Prostate gland (tissue), 2 donors: ENCODE results near the gene ESD. TPM values are rescaled to one million over a fixed set of nuclear protein-coding genes. Genes with fewer than 3 reads are reported as not detected.

Experiments
- DNase-seq: peaks from one replicate; pipeline ENCODE4 v3.0.0-alpha.2; 2019; ENCODE audit warnings: low spot score
- H3K27ac ChIP-seq, 2 donors: fragments of 200-600 bp; sonication (generic); 2 replicates each; pipeline ENCODE4 v1.5.1; 2017 to 2019
- H3K27me3 ChIP-seq: fragments of 200-600 bp; sonication (generic); replicated peaks from 2 replicates; pipeline ENCODE4 v1.5.1; 2019; ENCODE audit not compliant: insufficient read depth
- H3K36me3 ChIP-seq, 2 donors: fragments of 200-600 bp; sonication (generic); 1 replicate in 1 of 2; 2 replicates in 1 of 2; pipeline versions ENCODE4 v1.5.1 to v1.8.1; 2017 to 2019
- H3K4me1 ChIP-seq: fragments of 200-600 bp; sonication (generic); replicated peaks from 2 replicates; pipeline ENCODE4 v1.5.1; 2019
- H3K4me3 ChIP-seq, 2 donors: fragments of 200-600 bp; sonication (generic); 2 replicates each; pipeline ENCODE4 v1.5.1; 2017 to 2019
- H3K9me3 ChIP-seq: fragments of 200-600 bp; sonication (generic); 2 replicates; pipeline ENCODE4 v1.5.1; 2017
- POLR2A ChIP-seq: fragments of 450-650 bp; IDR thresholded peaks from one replicate; pipeline ENCODE4 v1.6.1; 2016; ENCODE audit warnings: antibody characterized with exemption, mild to moderate bottlenecking
- POLR2AphosphoS5 ChIP-seq: sonication (generic); formaldehyde crosslinking; IDR thresholded peaks from one replicate; pipeline ENCODE4 v1.6.1; 2017; ENCODE audit warnings: antibody characterized with exemption
- WGBS: methylation state at CpG from one replicate; pipeline ENCODE4 v1.1.5; 2018; 5-methylcytosine and 5-hydroxymethylcytosine counted together
- intact Hi-C: fragments of 100-400 bp; cut with DNase I; formaldehyde crosslinking; loops from one replicate; pipeline ENCODE4 v1.14.2; 2022
- total RNA-seq, 2 donors: library from RNA; depleted of rRNA; stranded (reverse); fragments of >200 nt; gene quantifications; one replicate each; pipeline ENCODE4 v1.1.0, GENCODE V29; 2016
- TF ChIP-seq, protein P1 (sequence below), 4 experiments: fragments of 200-600 bp in 2 of 4; fragments of 450-650 bp in 2 of 4; sonication (generic) in 2 of 4; IDR thresholded peaks; 1 replicate in 3 of 4; 2 replicates in 1 of 4; pipeline ENCODE4 v1.5.1; 2016 to 2019; ENCODE audit warnings: antibody characterized with exemption in 4 of 4, mild to moderate bottlenecking in 2 of 4, moderate library complexity in 2 of 4

The ESD gene, protein sequence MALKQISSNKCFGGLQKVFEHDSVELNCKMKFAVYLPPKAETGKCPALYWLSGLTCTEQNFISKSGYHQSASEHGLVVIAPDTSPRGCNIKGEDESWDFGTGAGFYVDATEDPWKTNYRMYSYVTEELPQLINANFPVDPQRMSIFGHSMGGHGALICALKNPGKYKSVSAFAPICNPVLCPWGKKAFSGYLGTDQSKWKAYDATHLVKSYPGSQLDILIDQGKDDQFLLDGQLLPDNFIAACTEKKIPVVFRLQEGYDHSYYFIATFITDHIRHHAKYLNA
- 10 to 100 TPM; 88.2 to 90.3 TPM for total RNA-seq

GRCh38 chr13:46796515-46797474 lies at the start of gene ESD:
Gene ESD, minus strand, starts transcription at chr13:46797161. Its CDS starts 5,748 bp downstream, at chr13:46791413.
- H3K27me3 ChIP-seq = no peaks in the 10 kb centered on the region
- peak; percentile 92 for DNase-seq
- TF ChIP-seq POLR2A (peak; percentile 75), POLR2AphosphoS5 (peak; percentile 85)
- TF ChIP-seq, protein P1, sequence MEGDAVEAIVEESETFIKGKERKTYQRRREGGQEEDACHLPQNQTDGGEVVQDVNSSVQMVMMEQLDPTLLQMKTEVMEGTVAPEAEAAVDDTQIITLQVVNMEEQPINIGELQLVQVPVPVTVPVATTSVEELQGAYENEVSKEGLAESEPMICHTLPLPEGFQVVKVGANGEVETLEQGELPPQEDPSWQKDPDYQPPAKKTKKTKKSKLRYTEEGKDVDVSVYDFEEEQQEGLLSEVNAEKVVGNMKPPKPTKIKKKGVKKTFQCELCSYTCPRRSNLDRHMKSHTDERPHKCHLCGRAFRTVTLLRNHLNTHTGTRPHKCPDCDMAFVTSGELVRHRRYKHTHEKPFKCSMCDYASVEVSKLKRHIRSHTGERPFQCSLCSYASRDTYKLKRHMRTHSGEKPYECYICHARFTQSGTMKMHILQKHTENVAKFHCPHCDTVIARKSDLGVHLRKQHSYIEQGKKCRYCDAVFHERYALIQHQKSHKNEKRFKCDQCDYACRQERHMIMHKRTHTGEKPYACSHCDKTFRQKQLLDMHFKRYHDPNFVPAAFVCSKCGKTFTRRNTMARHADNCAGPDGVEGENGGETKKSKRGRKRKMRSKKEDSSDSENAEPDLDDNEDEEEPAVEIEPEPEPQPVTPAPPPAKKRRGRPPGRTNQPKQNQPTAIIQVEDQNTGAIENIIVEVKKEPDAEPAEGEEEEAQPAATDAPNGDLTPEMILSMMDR (IDR thresholded peaks at IDR 0.05) = no peak

DNA sequence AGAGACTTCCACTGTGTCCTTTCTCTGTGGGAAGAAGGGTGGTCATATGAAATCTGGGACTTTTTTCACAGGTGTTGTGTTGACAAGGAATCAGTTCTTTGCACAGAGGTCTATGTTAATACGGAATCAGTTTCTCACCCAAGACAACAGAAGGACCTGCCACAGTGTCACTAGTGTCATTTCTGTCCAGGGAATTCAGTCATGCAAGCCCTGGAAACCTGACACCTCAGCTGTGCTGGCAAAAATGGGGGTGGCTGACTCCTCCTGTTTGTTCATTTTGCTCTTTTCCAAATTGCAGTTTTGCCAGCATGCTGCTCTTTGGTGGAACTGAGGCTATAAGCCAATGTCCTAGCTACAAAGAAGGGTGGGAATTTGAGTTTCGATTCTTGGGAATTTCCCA lies 49.8 kb upstream of the ESD start:
- Histone ChIP-seq H3K4me1 (no peaks in the 10 kb centered on the region), H3K4me3 (no peak overlapping the region), H3K36me3 (no peaks in the 10 kb centered on the region), H3K27ac (no peak overlapping the region), H3K27me3 (no peaks in the 10 kb centered on the region), H3K9me3 (no peaks in the 10 kb centered on the region)
- no peak for DNase-seq
- WGBS = 91% methylated on average over 2 of the region's 2 CpGs
- TF ChIP-seq POLR2AphosphoS5 (no peak), POLR2A (no peak)
- TF ChIP-seq, protein P1 (IDR thresholded peaks at IDR 0.05) = no peak
- intact Hi-C loops = no loop called here

More at GRCh38 chr13:46796515-46797474, at the start of gene ESD:
- Histone ChIP-seq H3K27ac (peak within 1 kb of the TSS; percentile 92 to 94), H3K4me1 (peaks cover 3% of the 10 kb centered on the region), H3K9me3 (no peaks in the 10 kb centered on the region), H3K4me3 (peak within 1 kb of the TSS; percentile 69 to 80), H3K36me3 (no peaks in the 10 kb centered on the region)
- intact Hi-C loops = loop anchor here (5.0 kb wide), 1 partner anchor 244 kb away; the partner anchor contains the start of gene LRCH1
- under 1% methylated on average over 62 of the region's 77 CpGs for WGBS

DNA sequence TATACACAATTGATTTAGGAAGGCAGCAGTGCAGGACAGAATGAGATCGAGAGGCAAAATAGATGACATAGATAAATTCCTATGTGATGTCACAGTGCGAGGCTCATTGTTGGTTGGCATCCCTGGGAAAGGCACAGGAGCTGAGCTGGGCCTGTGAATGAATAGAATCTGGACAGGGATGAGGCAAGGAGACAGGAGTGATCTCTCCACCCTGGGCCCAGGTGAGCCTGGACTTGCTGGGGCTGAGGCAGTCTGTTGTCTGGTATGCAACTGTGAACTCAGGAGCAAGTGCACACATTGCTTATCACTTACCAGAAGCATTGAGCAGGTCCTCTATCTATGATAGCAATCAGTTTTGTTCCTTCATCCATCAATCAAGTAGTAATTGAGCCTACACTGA lies 48.2 kb upstream of the ESD start:
- Histone ChIP-seq H3K27me3 (no peaks in the 10 kb centered on the region), H3K27ac (no peak overlapping the region), H3K36me3 (no peaks in the 10 kb centered on the region), H3K4me1 (no peaks in the 10 kb centered on the region), H3K4me3 (no peak overlapping the region), H3K9me3 (no peaks in the 10 kb centered on the region)
- intact Hi-C loops = no loop called here
- 89% methylated on average over 2 of the region's 2 CpGs for WGBS
- TF ChIP-seq, protein P1 (IDR thresholded peaks at IDR 0.05) = no peak
- TF ChIP-seq POLR2A = no peak
- no peak for TF ChIP-seq POLR2AphosphoS5
- no peak for DNase-seq

DNA sequence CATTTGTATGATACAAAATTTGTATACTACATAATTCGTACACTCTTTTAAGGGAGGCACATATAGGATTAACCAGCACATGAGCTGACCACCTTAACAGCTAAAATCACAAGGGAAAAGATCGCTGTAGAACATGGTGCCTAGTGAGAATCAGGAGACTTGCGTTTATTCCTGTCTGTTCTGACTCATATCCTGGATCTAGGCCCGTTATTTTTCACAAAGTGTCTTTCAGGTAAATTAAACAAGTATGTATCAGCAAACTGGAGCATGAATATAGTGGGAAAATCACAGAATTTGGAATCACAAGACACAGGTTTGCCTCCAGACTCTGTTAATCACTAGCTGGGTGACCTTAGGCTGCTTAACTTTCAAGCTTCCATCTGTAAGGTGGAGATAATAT lies 47.5 kb upstream of the ESD start:
- intact Hi-C loops = no loop called here
- Histone ChIP-seq H3K27ac (no peak overlapping the region), H3K4me3 (no peak overlapping the region), H3K9me3 (no peaks in the 10 kb centered on the region), H3K4me1 (no peaks in the 10 kb centered on the region), H3K36me3 (no peaks in the 10 kb centered on the region), H3K27me3 (no peaks in the 10 kb centered on the region)
- no peak for DNase-seq
- 61% methylated on average over 4 of the region's 4 CpGs for WGBS
- TF ChIP-seq POLR2A = no peak
- no peak for TF ChIP-seq POLR2AphosphoS5
- TF ChIP-seq, protein P1 (IDR thresholded peaks at IDR 0.05) = no peak
